Neural cell (in vitro differentiated cells): ENCODE results near the gene CPNE1. TPM values are rescaled to one million over a fixed set of nuclear protein-coding genes. Genes with fewer than 3 reads are reported as not detected.

Experiments
- H2AFZ ChIP-seq: fragments of 200-600, 300-800 bp; sonication (generic), shearing (Covaris generic); 2 replicates; pipeline ENCODE4 v1.6.0; 2014; ENCODE audit warnings: low read depth, mild to moderate bottlenecking, antibody characterized with exemption, low read length, moderate library complexity
- H3F3A ChIP-seq: fragments of 200-600 bp; shearing (Covaris generic); 2 replicates; pipeline ENCODE4 v1.6.1; 2016; ENCODE audit warnings: mild to moderate bottlenecking, moderate library complexity, mixed read lengths, antibody characterized with exemption, low read length; ENCODE audit not compliant: insufficient read depth, poor library complexity, severe bottlenecking
- H3K27ac ChIP-seq: fragments of 200-600, 300-800 bp; sonication (generic), shearing (Covaris generic); 2 replicates; pipeline ENCODE4 v1.5.1; 2014; ENCODE audit warnings: mild to moderate bottlenecking, low read length, moderate library complexity
- H3K27me3 ChIP-seq: fragments of 300-800, 200-600 bp; sonication (generic), shearing (Covaris generic); 2 replicates; pipeline ENCODE4 v1.6.0; 2014; ENCODE audit warnings: mild to moderate bottlenecking, low read depth, low read length, moderate library complexity; ENCODE audit not compliant: insufficient read depth
- H3K36me3 ChIP-seq: fragments of 300-800, 200-600 bp; sonication (generic), shearing (Covaris generic); 2 replicates; pipeline ENCODE4 v1.5.1; 2014; ENCODE audit warnings: mild to moderate bottlenecking, antibody characterized with exemption, low read length, moderate library complexity; ENCODE audit not compliant: insufficient read depth
- H3K4me2 ChIP-seq: fragments of 300-800, 200-600 bp; sonication (generic), shearing (Covaris generic); 2 replicates; pipeline ENCODE4 v1.6.0; 2014; ENCODE audit warnings: mild to moderate bottlenecking, low read length
- H3K4me3 ChIP-seq: fragments of 300-800, 200-600 bp; sonication (generic), shearing (Covaris generic); 2 replicates; pipeline ENCODE4 v1.5.1; 2014; ENCODE audit warnings: mild to moderate bottlenecking, low read length, moderate library complexity
- H3K79me2 ChIP-seq: fragments of 200-600 bp; shearing (Covaris generic); replicated peaks from 2 replicates; pipeline ENCODE4 v1.6.0; 2014; ENCODE audit warnings: mild to moderate bottlenecking, low read length, moderate library complexity; ENCODE audit not compliant: insufficient read depth
- H3K9ac ChIP-seq: fragments of 300-800, 200-600 bp; sonication (generic), shearing (Covaris generic); 2 replicates; pipeline ENCODE4 v1.6.1; 2016; ENCODE audit warnings: mild to moderate bottlenecking, low read length, mixed read lengths
- H3K9me2 ChIP-seq: fragments of 200-600 bp; shearing (Covaris generic); 2 replicates; pipeline ENCODE4 v1.6.1; 2016; ENCODE audit warnings: mild to moderate bottlenecking, low read length, mixed read lengths; ENCODE audit not compliant: insufficient read depth
- H3K9me3 ChIP-seq: fragments of 200-600, 300-800 bp; sonication (generic), shearing (Covaris generic); 2 replicates; pipeline ENCODE4 v1.6.1; 2016; ENCODE audit warnings: mild to moderate bottlenecking, mixed run types, low read length, moderate library complexity, mixed read lengths
- H4K20me1 ChIP-seq: fragments of 200-600 bp; shearing (Covaris generic); 2 replicates; pipeline ENCODE4 v1.6.1; 2016; ENCODE audit warnings: mild to moderate bottlenecking, mixed run types; ENCODE audit not compliant: insufficient read depth
- CTCF ChIP-seq: fragments of 450-650 bp; IDR thresholded peaks from 2 replicates; pipeline ENCODE4 v1.5.1; 2014; ENCODE audit warnings: antibody characterized with exemption, mild to moderate bottlenecking, moderate library complexity; ENCODE audit not compliant: poor library complexity, severe bottlenecking
- EP300 ChIP-seq: fragments of 450-650 bp; conservative IDR thresholded peaks from 2 replicates; pipeline ENCODE4 v1.6.1; 2014; ENCODE audit warnings: antibody characterized with exemption, mild to moderate bottlenecking, moderate library complexity; ENCODE audit not compliant: poor library complexity, severe bottlenecking
- EZH2 ChIP-seq: fragments of 200-600, 300-800 bp; shearing (Covaris generic), sonication (generic); IDR thresholded peaks from 2 replicates; pipeline ENCODE4 v1.6.1; 2014; ENCODE audit warnings: antibody characterized with exemption, low read length, borderline replicate concordance, mild to moderate bottlenecking; ENCODE audit not compliant: insufficient read depth, poor library complexity, severe bottlenecking
- MXI1 ChIP-seq: fragments of 450-650 bp; conservative IDR thresholded peaks from 2 replicates; pipeline ENCODE4 v1.6.1; 2014; ENCODE audit warnings: antibody characterized with exemption, mild to moderate bottlenecking; ENCODE audit not compliant: poor library complexity, severe bottlenecking
- POLR2AphosphoS5 ChIP-seq: IDR thresholded peaks from 2 replicates; pipeline ENCODE4 v1.6.1; 2012
- RAD21 ChIP-seq: fragments of 450-650 bp; conservative IDR thresholded peaks from 2 replicates; pipeline ENCODE4 v1.6.1; 2014; ENCODE audit warnings: antibody characterized with exemption, mild to moderate bottlenecking, moderate library complexity
- REST ChIP-seq: IDR thresholded peaks from 2 replicates; pipeline ENCODE4 v1.6.1; 2012; ENCODE audit warnings: borderline replicate concordance
- SMC3 ChIP-seq: fragments of 450-650 bp; conservative IDR thresholded peaks from 2 replicates; pipeline ENCODE4 v1.6.1; 2014; ENCODE audit warnings: antibody characterized with exemption, mild to moderate bottlenecking, moderate library complexity; ENCODE audit not compliant: poor library complexity
- TAF1 ChIP-seq: IDR thresholded peaks from 2 replicates; pipeline ENCODE4 v1.6.1; 2012; ENCODE audit warnings: low read depth
- polyA plus RNA-seq: library from polyadenylated mRNA; depleted of rRNA; stranded (reverse); fragments of >200 nt; gene quantifications from 2 replicates; pipeline ENCODE4 v1.2.3, GENCODE V29; 2014

Gene CPNE1
- polyA plus RNA-seq, 1 donor from 2014 or later: 148 TPM

DNA sequence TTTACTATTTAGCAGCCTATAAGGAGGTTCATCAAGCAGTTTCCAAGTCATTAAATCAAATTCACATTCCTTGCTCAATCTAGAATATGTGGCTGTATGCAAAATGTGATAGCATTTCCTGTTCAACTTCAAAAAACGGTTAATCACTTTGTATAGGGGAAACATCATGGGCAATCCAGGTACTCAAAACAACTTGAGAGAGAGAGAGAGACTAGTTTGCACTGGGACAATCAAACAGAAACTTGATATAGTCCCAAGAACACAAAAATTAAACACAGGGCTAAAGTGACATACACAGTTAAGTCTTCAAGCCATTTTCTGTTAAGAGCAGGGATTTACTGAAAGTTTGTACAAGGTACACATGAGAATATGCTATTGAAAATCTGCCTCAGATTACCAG, 7.4 kb downstream of the CPNE1 start:
- peaks cover 98% of the 10 kb centered on the region for H3K79me2 ChIP-seq
- no peak overlapping the region for H2AFZ ChIP-seq
- TF ChIP-seq POLR2AphosphoS5 (no peak), MXI1 (no peak), EZH2 (no peak), CTCF (no peak), REST (no peak), SMC3 (no peak), TAF1 (no peak), EP300 (no peak), RAD21 (no peak)
- H3K9ac ChIP-seq: no peak overlapping the region
- H3K27me3 ChIP-seq: no peaks in the 10 kb centered on the region
- no peak overlapping the region for H3K4me3 ChIP-seq
- no peak overlapping the region for H3K4me2 ChIP-seq
- no peaks in the 10 kb centered on the region for H4K20me1 ChIP-seq
- H3F3A ChIP-seq: no peaks in the 10 kb centered on the region
- H3K36me3 ChIP-seq: no peaks in the 10 kb centered on the region
- no peaks in the 10 kb centered on the region for H3K9me2 ChIP-seq
- no peaks in the 10 kb centered on the region for H3K9me3 ChIP-seq
- H3K27ac ChIP-seq: no peak overlapping the region

DNA sequence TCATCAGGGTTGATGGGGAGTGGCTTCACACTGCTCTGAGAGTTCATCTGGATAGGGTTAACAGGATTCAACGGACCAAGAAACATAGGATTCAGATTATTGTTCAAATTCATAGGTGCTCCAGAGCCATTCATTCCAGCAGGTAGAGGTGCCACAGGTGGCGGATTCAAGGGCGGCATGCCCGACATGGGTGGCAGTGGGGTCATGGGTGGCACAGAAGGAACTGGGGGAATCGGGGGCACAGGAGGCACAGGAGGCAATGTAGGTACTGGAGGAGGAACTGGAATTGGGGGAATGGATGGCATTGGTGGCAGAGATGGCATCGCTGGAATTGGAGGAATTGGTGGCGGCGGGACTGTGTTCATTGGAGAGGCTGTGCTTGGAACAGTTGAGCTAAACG, 10.3 kb downstream of the CPNE1 start:
- no peak overlapping the region for H3K9ac ChIP-seq
- no peaks in the 10 kb centered on the region for H3K9me3 ChIP-seq
- H3K4me3 ChIP-seq: no peak overlapping the region
- peaks cover 97% of the 10 kb centered on the region for H3K79me2 ChIP-seq
- TF ChIP-seq CTCF (no peak), EZH2 (no peak)
- no peaks in the 10 kb centered on the region for H3K27me3 ChIP-seq
- no peak overlapping the region for H3K4me2 ChIP-seq
- no peaks in the 10 kb centered on the region for H3F3A ChIP-seq
- no peaks in the 10 kb centered on the region for H3K9me2 ChIP-seq
- no peaks in the 10 kb centered on the region for H3K36me3 ChIP-seq
- H3K27ac ChIP-seq: no peak overlapping the region
- H4K20me1 ChIP-seq: no peaks in the 10 kb centered on the region
- no peak overlapping the region for H2AFZ ChIP-seq
